PC-9 (cell line): Measurements from ENCODE around the gene ATP2B3. TPM values are rescaled to one million over a fixed set of nuclear protein-coding genes. Genes with fewer than 3 reads are reported as not detected.

Experiments
- BruUV-seq: library from RNA; stranded (reverse); fragments of 400-500 nt; replicated peaks from 2 replicates; lab custom pipeline; 2021; lab: Mats Ljungman, UMichigan
- CTCF ChIA-PET: fragments of 300-600 bp; sonication (Branson Sonifier 250); formaldehyde crosslinking; loops from one replicate; lab custom pipeline; 2022; ENCODE audit warnings: antibody characterized with exemption; lab: Charles Lee
- POLR2A ChIA-PET: fragments of 300-600 bp; sonication (Branson Sonifier 250); formaldehyde crosslinking; loops from one replicate; lab custom pipeline; 2022; ENCODE audit warnings: antibody characterized with exemption; ENCODE audit not compliant: unreplicated experiment; lab: Charles Lee
- DNase-seq, 2 experiments: peaks; one replicate each; pipeline versions ENCODE4 v3.0.0 to v3.0.0-alpha.2; 2015 to 2022; ENCODE audit warnings: mixed read lengths in 1 of 2
- H2AFZ ChIP-seq: fragments of 200-600 bp; sonication (generic); 2 replicates; pipeline ENCODE4 v1.8.1; 2017; ENCODE audit warnings: antibody characterized with exemption
- H3F3A ChIP-seq: fragments of 200-600 bp; sonication (generic); 2 replicates; pipeline ENCODE4 v1.8.1; 2017; ENCODE audit warnings: antibody characterized with exemption, mild to moderate bottlenecking, low read depth; ENCODE audit not compliant: insufficient read depth
- H3K27ac ChIP-seq: fragments of 200-600 bp; sonication (generic); 2 replicates; pipeline ENCODE4 v1.6.1; 2016; ENCODE audit warnings: mixed run types
- H3K27me3 ChIP-seq: fragments of 200-600 bp; sonication (generic); 2 replicates; pipeline ENCODE4 v1.6.1; 2016; ENCODE audit warnings: low read depth, mixed run types; ENCODE audit not compliant: insufficient read depth
- H3K36me3 ChIP-seq: fragments of 200-600 bp; sonication (generic); 2 replicates; pipeline ENCODE4 v1.6.1; 2016; ENCODE audit warnings: low read depth, mixed run types
- H3K4me1 ChIP-seq: fragments of 200-600 bp; sonication (generic); replicated peaks from 2 replicates; pipeline ENCODE4 v1.6.1; 2016; ENCODE audit warnings: mixed run types; ENCODE audit not compliant: insufficient read depth
- H3K4me2 ChIP-seq: fragments of 200-600 bp; sonication (generic); 2 replicates; pipeline ENCODE4 v1.6.1; 2017; ENCODE audit warnings: mixed run types
- H3K4me3 ChIP-seq: fragments of 200-600 bp; sonication (generic); 2 replicates; pipeline ENCODE4 v1.6.1; 2016; ENCODE audit warnings: mixed run types
- H3K79me2 ChIP-seq: fragments of 200-600 bp; sonication (generic); 2 replicates; pipeline ENCODE4 v1.6.1; 2017; ENCODE audit warnings: low read depth, mixed run types
- H3K9me2 ChIP-seq: fragments of 200-600 bp; sonication (generic); 2 replicates; pipeline ENCODE4 v1.8.1; 2017; ENCODE audit warnings: mild to moderate bottlenecking; ENCODE audit not compliant: insufficient read depth
- H3K9me3 ChIP-seq: fragments of 200-600 bp; sonication (generic); 2 replicates; pipeline ENCODE4 v1.8.1; 2016; ENCODE audit warnings: low read depth; ENCODE audit not compliant: insufficient read depth
- H4K20me1 ChIP-seq: fragments of 200-600 bp; sonication (generic); 2 replicates; pipeline ENCODE4 v1.8.1; 2017; ENCODE audit not compliant: insufficient read depth
- CTCF ChIP-seq: fragments of 200-600 bp; sonication (generic); conservative IDR thresholded peaks from 2 replicates; pipeline ENCODE4 v1.6.1; 2017; ENCODE audit warnings: mixed run types, antibody characterized with exemption, mild to moderate bottlenecking, moderate library complexity
- EZH2 ChIP-seq: fragments of 200-600 bp; sonication (generic); IDR thresholded peaks from 2 replicates; pipeline ENCODE4 v1.8.0; 2017; ENCODE audit warnings: antibody characterized with exemption, low read depth
- intact Hi-C: fragments of 100-400 bp; cut with micrococcal nuclease; formaldehyde crosslinking; loops from one replicate; pipeline ENCODE4 v1.10.0; 2022; ENCODE audit not compliant: unreplicated experiment
- total RNA-seq: library from RNA; stranded (reverse); gene quantifications from 2 replicates; pipeline ENCODE4 v1.2.3, GENCODE V29; 2021

The ATP2B3 gene
- total RNA-seq, 1 experiment from 2014 or later, result not detected

DNA sequence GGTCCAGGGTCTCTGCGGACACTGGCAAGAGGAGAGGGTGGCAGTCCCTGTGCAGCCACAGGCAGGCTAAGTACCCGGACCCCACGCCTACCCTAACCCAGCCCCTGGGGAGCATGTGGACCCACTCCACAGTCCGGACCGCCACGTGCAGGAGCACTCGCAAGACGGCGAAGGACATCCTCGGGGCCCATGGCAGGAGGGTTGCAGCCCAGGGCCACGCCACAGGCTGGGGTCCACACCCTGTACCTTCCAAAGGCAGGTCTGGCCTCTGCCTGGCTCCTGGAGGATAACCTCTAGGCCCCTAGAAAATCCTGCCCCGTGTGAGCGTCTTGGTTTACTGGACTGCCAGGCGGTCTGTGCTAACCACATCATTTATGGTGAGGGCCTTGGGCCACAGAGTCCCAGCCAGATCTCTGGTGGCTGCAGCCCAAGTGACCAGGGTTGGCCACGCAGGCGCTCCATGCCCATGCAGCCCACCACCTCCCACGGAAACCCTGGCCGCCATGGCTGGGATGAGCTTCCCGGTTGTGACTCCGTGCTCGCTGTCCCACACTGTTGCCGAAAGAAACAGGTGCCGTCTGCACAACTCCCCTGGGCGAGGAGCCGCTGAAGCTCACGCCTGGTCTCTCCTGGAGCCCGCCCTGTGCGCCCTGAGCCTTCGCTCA, 71.5 kb downstream of the ATP2B3 start:
- TF ChIP-seq EZH2 (no peak), CTCF (no peak)
- no TSS peak for BruUV-seq
- intact Hi-C loops, result no loop called here
- no peak for DNase-seq
- Histone ChIP-seq H3K79me2 (no peaks in the 10 kb centered on the region), H3K27ac (no peak overlapping the region), H4K20me1 (no peaks in the 10 kb centered on the region), H3K27me3 (no peaks in the 10 kb centered on the region), H3K9me2 (no peaks in the 10 kb centered on the region), H3K4me1 (no peaks in the 10 kb centered on the region), H2AFZ (no peak overlapping the region), H3F3A (no peaks in the 10 kb centered on the region), H3K36me3 (no peaks in the 10 kb centered on the region), H3K4me2 (no peak overlapping the region), H3K9me3 (no peaks in the 10 kb centered on the region), H3K4me3 (no peak overlapping the region)
- ChIA-PET POLR2A (no interaction called here), CTCF (no interaction called here)

DNA sequence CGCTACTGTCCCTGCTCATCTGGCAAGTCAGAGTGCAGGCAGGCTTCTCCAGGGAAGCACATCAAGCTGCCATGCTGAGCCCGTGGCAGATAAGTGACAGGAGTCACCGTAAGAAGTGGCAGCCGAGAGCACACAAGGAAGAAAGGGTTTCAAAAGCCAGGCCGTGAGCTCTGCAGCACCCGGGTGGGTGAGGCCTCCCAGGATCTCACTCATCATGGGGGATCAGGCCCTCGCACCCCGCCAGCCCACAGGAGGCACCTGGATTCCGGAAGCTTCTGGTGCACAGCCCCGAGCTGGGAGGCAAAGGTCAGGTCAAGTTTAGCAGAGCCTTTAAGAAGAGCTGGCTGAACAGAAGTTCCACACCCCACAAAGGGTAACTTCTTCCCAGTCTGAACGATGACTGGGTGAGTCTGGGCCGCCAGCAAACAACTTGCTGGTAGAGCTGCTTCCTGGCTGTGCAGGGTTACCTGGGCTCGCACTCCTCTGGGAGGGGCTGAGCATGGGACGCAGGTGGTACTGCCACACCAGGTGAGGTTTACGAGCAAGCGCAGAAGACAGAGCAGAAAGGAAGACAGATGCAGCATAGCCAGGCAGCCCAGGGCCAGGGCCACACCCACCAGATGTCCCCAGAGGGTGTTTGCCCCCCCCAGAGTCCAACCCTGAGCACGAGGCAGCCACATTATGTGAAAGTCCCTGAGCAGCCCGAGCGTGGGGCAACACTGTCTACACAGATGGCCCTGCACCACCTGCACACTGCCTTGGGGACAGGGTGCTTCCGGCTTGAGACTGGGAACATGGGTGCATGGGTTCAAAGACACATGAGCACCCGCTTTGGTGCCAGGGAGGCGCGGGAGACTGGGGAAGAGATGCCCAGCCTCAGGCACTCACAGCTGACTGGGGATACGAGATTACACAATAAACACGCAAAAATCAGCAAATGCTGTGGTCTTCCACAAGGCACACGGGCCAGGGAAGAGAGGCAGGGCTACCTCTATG, 73.8 kb downstream of the ATP2B3 start:
- Histone ChIP-seq H3K9me3 (no peaks in the 10 kb centered on the region), H3F3A (no peaks in the 10 kb centered on the region), H3K9me2 (no peaks in the 10 kb centered on the region), H3K27ac (no peak overlapping the region), H3K4me1 (no peaks in the 10 kb centered on the region), H3K4me2 (no peak overlapping the region), H3K4me3 (no peak overlapping the region), H3K36me3 (no peaks in the 10 kb centered on the region), H3K79me2 (0 out of 2 replicates have a peak, but pooled peaks cover 2% of the 10 kb centered on the region), H4K20me1 (peaks cover 2% of the 10 kb centered on the region; the same call in 1 of the 2 replicates), H3K27me3 (no peaks in the 10 kb centered on the region), H2AFZ (no peak overlapping the region)
- CTCF ChIA-PET, result no interaction called here
- BruUV-seq, result no TSS peak
- no peak for DNase-seq
- POLR2A ChIA-PET, result no interaction called here
- no peak for TF ChIP-seq CTCF
- TF ChIP-seq EZH2, result no peak
- intact Hi-C loops, result no loop called here

DNA sequence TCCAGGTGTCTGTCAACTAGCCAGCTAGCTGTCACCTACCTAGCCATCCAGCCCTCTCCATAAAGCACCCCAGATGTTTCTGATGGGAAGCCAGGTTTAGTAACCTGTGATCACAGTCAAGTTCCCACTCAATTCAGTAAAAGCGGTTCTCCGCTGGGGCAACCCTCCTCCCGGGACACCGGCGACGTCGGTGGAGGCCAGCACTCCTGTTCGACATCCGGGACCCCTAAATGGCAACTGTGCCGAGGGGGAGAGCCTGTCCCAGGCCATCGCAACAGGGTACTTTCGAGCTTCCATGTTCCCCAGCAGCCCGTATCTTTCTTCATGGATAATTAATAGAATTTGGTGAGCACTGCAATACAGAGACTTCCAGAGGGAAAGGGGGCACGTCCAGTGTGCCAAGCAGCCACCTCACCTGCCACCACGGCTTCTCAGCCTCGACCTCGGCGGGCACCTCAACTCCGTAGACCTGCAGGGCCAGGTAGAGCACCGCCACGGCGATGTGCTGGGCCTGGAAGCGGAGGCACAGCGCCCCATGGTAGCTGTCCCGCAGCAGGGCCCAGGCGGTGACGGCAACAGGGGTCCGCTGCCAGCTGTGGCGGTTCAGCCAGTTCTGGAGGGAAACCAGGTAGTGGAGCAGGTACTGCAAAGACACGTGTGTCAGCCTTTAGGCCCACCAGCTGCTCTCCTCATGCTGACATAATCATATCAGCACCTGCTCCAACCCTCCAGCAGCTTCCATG, 74.8 kb downstream of the ATP2B3 start:
- Histone ChIP-seq H4K20me1 (peaks cover 4% of the 10 kb centered on the region; the same call in 1 of the 2 replicates), H3K27ac (no peak overlapping the region), H3K27me3 (no peaks in the 10 kb centered on the region), H3K4me2 (no peak overlapping the region), H2AFZ (no peak overlapping the region), H3F3A (no peaks in the 10 kb centered on the region), H3K4me1 (no peaks in the 10 kb centered on the region), H3K4me3 (no peak overlapping the region), H3K9me3 (no peaks in the 10 kb centered on the region), H3K36me3 (no peaks in the 10 kb centered on the region), H3K9me2 (no peaks in the 10 kb centered on the region), H3K79me2 (peaks cover 12% of the 10 kb centered on the region; the same call in 1 of the 2 replicates)
- intact Hi-C loops, result no loop called here
- no TSS peak for BruUV-seq
- ChIA-PET POLR2A (interaction anchor here (0.6 kb wide), 1 partner anchor 931 kb away, joined by 3 read pairs; no protein-coding TSS in a partner anchor), CTCF (no interaction called here)
- TF ChIP-seq EZH2, result no peak
- TF ChIP-seq CTCF, result no peak
- no peak for DNase-seq
